GM18909 (cell line): Measurements from ENCODE around the gene ARID2.

Experiments
- ATAC-seq: cut with Tn5 transposase; IDR thresholded peaks from one replicate; pipeline ENCODE4 v1.9.1; 2021; ENCODE audit warnings: mild to moderate bottlenecking; ENCODE audit not compliant: unreplicated experiment, poor library complexity

The ARID2 gene

DNA sequence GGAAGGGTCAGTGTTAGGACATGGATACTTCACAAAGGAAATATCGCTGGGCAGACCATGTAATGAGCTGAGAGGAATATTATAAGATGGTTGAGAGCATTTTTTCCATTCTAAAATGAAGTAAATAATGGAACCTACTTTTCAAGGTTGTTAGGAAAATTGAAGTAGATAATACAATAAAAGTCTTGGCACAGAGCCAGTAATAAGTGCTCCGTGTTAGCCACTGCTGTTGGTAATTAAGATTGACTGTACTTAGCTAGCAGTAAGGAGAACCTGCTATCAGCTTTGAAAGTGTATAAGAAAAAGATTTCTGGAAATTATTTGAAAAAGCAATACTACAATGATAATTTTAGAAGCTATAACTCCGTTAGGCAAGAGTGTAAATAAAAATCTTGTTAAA lies 183.3 kb downstream of the ARID2 start:
- ATAC-seq = no peak

DNA sequence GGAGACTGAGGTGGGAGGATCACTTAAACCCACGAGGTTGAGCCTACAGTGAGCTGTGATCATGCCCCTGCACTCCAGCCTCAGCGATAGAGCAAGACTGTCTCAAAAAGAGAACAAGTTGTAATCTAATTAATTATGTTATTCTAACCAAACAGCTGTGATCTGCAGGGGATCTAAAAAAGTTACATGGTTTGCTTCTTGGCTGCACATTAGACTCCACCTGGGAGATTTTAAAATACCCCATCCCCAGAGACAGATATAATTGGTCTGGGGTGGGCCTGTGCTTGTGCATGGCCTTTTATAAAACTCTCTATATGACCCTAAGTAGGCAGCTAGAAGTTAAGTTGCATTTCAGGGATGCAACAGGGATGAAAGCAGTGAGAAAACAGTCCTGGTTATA lies 184.1 kb downstream of the ARID2 start:
- no peak for ATAC-seq

DNA sequence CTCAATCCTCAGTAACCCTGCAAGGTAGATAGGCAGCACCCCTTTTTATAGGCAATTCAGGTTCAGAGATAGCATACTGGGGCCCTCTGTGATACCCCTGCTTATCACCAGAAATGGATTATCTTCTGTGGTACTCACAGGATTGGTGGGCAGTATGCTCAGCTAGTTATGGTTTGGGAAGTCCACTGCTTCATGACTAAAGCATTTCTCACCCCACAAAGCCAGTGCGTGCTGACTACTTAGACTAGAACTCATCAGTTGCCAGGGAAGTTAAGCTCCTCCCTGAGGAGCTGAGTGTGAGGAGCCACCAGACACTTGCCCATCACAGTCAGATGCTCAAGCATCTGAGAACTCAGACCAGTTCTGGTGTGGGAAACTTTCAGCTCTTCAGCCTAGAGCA lies 184.6 kb downstream of the ARID2 start:
- no peak for ATAC-seq

GRCh38 chr12:45915405-45915804 lies 185.9 kb downstream of the ARID2 start:
- ATAC-seq = no peak

DNA sequence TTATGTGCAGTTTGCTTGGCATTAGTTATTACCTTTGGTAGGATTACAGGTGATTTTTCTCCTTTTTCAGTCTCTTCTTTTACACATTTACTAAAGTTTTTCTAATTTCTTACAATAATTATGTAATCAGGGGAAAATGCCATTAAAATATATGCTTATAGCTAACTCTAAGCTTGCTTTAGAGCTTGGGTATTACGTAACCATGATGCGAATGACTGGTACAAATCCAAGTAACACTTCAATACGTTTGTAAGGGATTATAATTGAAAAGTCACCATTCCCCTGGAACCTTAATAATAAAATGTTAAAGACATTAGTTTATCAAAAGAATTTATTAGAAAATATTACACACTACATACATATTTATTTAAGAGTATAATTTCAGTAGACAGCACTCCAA lies 189.3 kb downstream of the ARID2 start:
- ATAC-seq = no peak

DNA sequence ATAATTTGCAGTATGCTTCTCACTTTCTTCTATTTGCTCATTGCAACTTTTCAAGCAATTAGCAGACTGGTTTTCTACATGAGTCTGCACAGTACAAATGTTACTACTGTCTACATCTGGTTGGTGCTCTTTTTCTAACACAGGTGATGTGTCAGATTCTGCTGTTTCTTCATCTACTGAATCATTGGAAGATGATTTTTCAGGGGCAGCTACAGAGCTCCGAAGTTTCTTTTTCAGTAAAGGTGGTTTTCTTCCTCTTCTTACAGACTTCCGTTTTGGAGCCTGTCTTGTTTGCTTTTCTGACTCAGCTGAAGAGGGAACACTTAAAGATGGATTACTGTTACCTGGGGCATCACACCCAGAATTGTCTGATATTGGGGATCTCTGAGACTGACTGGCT lies 198.8 kb downstream of the ARID2 start:
- ATAC-seq = no peak

GRCh38 chr12:45930369-45930768 lies 200.9 kb downstream of the ARID2 start:
- ATAC-seq = no peak

- ATAC-seq = no peak
These were observed 204.0 kb downstream of the ARID2 start for GRCh38 chr12:45933504-45933903.

DNA sequence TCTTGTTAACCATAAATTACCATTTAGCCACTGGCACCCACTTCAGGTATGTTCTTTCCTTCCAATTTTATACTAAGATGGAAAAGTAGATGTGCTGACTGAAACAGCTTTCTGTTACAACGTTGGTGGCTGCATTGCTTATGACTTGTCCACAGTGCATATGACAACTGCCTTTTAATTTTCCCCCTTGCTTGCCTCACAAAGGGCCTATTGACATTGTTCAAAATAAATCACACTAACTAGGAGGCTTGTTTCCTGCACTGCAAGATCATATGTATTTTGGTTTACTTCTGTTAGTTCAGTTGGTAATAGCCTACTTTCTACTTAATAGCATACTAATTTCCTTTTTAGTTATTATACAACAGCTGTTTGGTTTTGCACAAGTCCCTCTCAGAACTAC lies 205.4 kb downstream of the ARID2 start:
- no peak for ATAC-seq

DNA sequence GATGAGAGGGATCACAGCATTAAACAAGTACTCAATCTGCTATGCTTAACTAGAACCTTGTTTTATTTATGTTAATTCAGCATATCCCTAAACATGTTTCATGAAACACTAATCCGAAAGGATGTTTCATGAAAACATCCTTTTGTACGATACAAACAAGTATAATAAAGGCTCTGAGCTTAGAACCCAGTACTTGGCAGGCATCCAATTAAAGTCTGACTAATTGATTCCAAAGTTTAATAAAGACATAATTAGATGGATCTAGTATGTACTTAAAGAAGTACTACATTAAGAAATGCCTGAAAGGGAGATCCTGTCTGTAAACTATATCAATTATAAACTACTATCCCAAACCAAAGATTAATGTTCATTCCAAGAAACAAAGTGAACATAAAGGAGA lies 209.1 kb downstream of the ARID2 start:
- ATAC-seq = no peak

- no peak for ATAC-seq
These were observed 210.3 kb downstream of the ARID2 start for GRCh38 chr12:45939759-45940158.

GRCh38 chr12:45944771-45945170 lies 215.3 kb downstream of the ARID2 start:
- no peak for ATAC-seq

GRCh38 chr12:45946435-45946834 lies 216.9 kb downstream of the ARID2 start:
- no peak for ATAC-seq

GRCh38 chr12:45948546-45948945 lies 219.0 kb downstream of the ARID2 start:
- ATAC-seq = no peak
